Measurements from ENCODE around the gene OR52B2.

Gene OR52B2

GRCh38 chr11:6203327-6203726 lies 33.2 kb upstream of the OR52B2 start (continued):
- no peak for TF ChIP-seq ZNF19 (tag by site-specific recombination; IDR thresholded peaks at IDR 0.05; ENCODE audit: low read depth)
- no peak for TF ChIP-seq ZIC2 (tag by site-specific recombination; IDR thresholded peaks at IDR 0.05)
- TF ChIP-seq HOXA7 (CRISPR knock-in tag; IDR thresholded peaks at IDR 0.05; ENCODE audit: borderline replicate concordance) = no peak
- no peak for TF ChIP-seq ZNF426 (tag by site-specific recombination; IDR thresholded peaks at IDR 0.05)
- TF ChIP-seq ZNF184 (tag by site-specific recombination; IDR thresholded peaks at IDR 0.05) = no peak
- TF ChIP-seq ZNF518A (tag by site-specific recombination; conservative IDR thresholded peaks at IDR 0.05; ENCODE audit: low read depth) = no peak
- no peak for TF ChIP-seq ZNF10 (tag by site-specific recombination; IDR thresholded peaks at IDR 0.05)
- no peak for TF ChIP-seq MEIS1 (CRISPR knock-in tag; IDR thresholded peaks at IDR 0.05; ENCODE audit: borderline replicate concordance)

GRCh38 chr11:6202041-6202440 lies 31.9 kb upstream of the OR52B2 start:
- ChIA-PET CTCF (no interaction called here), POLR2A (no interaction called here)
- H3K4me3 ChIP-seq (ENCODE audit: low read depth, low read length) = no peak overlapping the region
- peaks cover 0 to 21% of the 10 kb centered on the region in 2 experiments; a peak in 1 of 3 replicates for H3K36me3 ChIP-seq (ENCODE audit: control insufficient read depth in 2 of 2, insufficient read depth in 1 of 2, low read length in 2 of 2)
- H3K4me1 ChIP-seq (ENCODE audit: control insufficient read depth, insufficient read depth, low read length) = no peaks in the 10 kb centered on the region
- H3K9me3 ChIP-seq (ENCODE audit: control insufficient read depth, insufficient read depth, low read depth, low read length) = no peaks in the 10 kb centered on the region
- H3K27ac ChIP-seq (ENCODE audit: extremely low read depth, low read depth, low read length) = no peak overlapping the region
- TF ChIP-seq ZNF184 (tag by site-specific recombination; IDR thresholded peaks at IDR 0.05) (no peak), ZNF391 (tag by site-specific recombination; IDR thresholded peaks at IDR 0.05; ENCODE audit: borderline replicate concordance, low read depth) (no peak), GLIS2 (tag by site-specific recombination; IDR thresholded peaks at IDR 0.05) (no peak), ZNF157 (tag by site-specific recombination; IDR thresholded peaks at IDR 0.05) (no peak), ZNF777 (tag by site-specific recombination; IDR thresholded peaks at IDR 0.05; ENCODE audit: borderline replicate concordance) (no peak), GLIS1 (tag by site-specific recombination; IDR thresholded peaks at IDR 0.05) (no peak), ZNF26 (tag by site-specific recombination; IDR thresholded peaks at IDR 0.05) (no peak), AEBP2 (tag by site-specific recombination; IDR thresholded peaks at IDR 0.05; ENCODE audit: borderline replicate concordance) (no peak), HOXD13 (CRISPR knock-in tag; IDR thresholded peaks at IDR 0.05; ENCODE audit: borderline replicate concordance) (no peak), KLF1 (tag by site-specific recombination; IDR thresholded peaks at IDR 0.05) (no peak), ZNF19 (tag by site-specific recombination; IDR thresholded peaks at IDR 0.05; ENCODE audit: low read depth) (no peak), ZNF843 (tag by site-specific recombination; IDR thresholded peaks at IDR 0.05) (no peak), SALL2 (tag by site-specific recombination; IDR thresholded peaks at IDR 0.05; ENCODE audit: borderline replicate concordance) (no peak), ZNF114 (tag by site-specific recombination; IDR thresholded peaks at IDR 0.05) (no peak), ZNF146 (tag by site-specific recombination; IDR thresholded peaks at IDR 0.05) (no peak), PRDM10 (tag by site-specific recombination; IDR thresholded peaks at IDR 0.05) (no peak), ZBTB7A (tag by site-specific recombination; IDR thresholded peaks at IDR 0.05; ENCODE audit: low read depth) (no peak), ZNF670 (tag by site-specific recombination; IDR thresholded peaks at IDR 0.05; ENCODE audit: low read depth) (no peak)
